Suppressor macrophage treated with lipopolysaccharide for 4 hours (primary cell): ENCODE results near the gene CHRNA7.
"Not testable (repeated sequence)": the region's sequence is repeated elsewhere in the genome, so short reads cannot be mapped to it uniquely, and the experiment has no call there.

Experiments
- DNase-seq: peaks from one replicate; pipeline ENCODE4 v3.0.0-alpha.2; 2020

Gene CHRNA7

DNA sequence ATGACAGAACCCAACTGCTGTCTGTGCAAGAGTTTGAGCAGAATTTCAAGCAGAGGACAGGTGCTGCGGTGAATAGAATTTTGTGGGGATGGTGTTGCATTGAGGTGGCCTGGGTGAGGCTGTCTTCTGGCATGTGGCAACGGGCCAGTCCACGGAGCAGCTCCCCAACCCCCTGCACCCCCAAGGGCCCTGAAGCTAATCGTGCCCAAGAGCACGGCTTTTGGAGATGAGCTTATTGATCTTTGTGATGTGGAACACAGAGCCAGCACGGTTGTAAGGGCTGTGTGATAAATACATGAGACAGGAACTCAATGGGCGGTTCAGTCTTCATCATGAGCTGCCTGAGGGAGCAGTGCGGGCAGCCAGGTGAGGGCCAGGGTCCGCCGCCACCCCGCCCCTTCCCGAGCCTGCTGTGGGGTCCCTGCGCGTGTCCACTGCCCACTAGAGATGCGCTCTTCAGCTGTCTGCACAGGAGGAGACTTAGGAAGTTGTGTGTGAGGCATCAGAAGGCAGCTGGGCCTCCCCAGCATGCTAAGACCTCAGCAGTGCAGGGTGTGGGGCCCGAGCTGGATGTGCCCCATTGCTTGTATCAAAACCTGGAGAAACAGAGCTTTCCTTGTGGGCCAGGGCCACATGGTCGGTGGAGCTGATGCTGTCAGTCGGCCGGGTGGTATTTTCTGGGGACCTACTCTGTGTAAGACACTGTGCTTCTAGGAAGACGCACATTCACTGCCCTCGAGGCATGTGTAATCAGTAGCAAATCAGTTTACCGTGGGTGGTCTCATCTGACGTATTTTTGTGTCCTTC lies 90.5 kb downstream of the CHRNA7 start:
- no peak for DNase-seq

DNA sequence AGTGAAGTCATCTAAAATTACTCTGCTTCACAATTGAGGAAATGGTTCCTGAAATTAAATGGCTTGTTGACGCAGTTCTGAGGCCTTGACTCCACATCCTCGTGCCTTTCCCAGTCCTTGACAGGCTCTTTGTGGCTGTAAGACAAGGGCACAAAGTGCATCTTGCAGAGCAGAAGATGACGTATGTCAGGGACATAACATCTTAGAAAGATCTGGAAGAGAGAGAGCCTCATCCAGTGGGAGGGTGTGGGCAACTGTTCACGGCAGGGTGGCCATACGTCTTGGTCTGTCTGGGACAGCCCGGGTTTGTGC lies 91.0 kb downstream of the CHRNA7 start:
- DNase-seq: no peak

- no peak for DNase-seq
Observed at GRCh38 chr15:32122013-32122412, 91.7 kb downstream of the CHRNA7 start.

DNA sequence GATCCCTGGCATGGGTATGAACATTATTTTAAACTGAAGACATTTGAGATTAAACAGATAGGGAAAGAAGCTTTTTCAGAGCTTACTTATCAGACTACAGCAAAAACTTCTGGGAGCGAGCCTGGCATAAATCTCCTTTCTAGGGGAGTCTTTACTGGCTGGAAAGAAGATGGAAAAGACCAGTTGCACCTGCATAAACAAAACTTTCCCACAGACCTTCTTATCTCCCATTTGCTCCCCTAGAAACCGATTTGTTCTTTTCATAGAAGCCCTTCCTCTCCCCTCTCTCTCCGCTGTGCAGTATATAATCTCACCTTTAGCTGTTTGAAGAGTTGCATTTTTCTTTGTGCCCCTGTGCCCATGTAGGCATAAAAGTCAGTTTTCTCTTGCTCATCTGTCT lies 93.2 kb downstream of the CHRNA7 start:
- no peak for DNase-seq

DNA sequence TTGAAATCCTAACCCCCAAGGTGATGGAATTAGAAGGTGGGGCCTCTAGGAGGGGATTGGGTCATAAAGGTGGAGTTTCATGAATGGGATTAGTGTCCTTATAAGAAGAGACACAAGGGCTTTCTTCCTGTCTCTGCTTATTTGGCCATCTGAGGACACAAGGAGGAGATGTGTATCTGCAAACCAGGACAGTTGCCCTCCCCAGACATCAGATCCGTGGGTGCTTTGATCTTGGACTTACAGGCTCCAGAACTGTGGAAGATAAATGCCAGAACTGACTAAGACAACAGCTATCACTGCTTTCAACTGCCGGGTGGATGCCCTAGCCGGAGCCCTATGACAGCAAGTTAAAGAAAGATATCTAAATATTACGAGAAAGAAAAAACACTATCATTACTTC lies 94.4 kb downstream of the CHRNA7 start:
- no peak for DNase-seq

DNA sequence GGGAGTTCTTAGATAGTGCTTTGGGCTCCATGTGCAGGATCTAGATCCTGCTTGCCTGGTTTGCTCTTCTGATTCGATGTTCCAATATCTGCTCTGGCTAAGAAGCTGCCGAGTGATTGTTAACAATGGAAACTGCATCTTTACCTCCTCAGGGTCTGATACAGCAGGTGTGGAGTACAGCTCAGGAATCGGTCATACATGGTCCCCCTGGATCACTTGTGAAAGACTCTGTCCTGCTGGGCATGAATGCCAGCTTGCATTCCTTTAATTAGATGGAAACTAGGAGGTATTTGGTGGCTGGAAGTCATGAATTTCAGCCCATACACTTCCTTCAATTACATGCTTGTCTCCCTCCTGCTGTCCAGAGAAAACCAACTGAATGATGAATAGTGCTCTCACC lies 95.3 kb downstream of the CHRNA7 start:
- no peak for DNase-seq

- no peak for DNase-seq
Observed at GRCh38 chr15:32129815-32130214, 99.5 kb downstream of the CHRNA7 start.

DNA sequence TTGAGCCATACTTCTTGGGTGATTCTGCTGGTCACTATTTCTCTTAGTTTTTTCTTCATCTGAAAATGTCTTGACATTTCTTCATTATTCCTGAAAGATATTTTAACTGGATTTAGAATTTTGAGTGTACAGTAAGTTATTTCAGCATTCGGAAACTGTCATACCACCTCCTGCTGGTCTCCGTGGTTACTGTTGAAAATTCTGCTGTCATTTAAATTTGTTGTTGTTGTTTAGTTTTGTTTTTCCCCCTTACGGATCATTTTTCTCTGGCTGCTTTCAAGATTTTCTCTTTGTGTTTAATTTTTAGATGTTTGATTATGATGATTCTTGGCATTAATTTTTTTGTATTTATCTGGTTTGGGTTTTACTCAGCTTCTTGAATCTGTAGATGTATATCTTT lies 100.5 kb downstream of the CHRNA7 start:
- no peak for DNase-seq

DNA sequence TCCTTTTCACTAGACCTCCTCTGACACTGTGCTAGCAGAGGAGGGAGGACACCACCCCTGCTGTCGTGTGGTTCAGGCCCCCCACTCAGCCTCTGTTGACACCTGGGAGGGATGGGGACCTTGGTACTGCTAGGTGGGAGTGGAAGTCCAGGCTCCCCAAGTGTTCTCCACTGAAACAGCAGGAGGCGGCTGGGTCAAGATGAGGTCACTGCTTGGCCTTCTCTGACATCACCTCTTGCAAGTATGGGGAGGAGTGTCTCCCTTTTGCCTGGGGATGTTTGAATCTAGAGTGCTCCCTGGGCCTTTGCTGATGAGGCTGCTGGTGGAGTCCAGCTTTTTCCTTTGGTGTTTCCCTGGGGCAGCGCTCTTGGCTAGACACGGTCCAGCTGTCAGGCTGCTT lies 101.5 kb downstream of the CHRNA7 start:
- DNase-seq: no peak

DNA sequence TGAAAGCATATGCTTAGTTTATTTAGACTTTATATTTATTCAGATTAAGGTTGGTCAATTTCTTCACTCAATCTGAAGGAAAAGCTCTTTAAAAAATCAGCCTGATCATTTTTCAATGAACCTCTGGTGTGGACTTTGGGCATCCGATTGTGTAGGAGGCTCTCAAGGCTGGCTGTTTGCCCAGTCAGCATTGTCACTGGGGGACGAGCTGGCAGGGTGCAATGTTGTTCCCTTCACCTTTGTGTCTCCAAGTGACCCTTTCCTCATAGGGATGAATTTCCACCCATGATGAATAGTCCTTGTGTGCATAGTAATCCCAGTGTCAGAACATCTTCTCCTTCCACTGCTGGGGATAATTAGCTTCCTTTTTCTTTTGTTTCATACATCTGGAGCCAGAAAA lies 102.5 kb downstream of the CHRNA7 start:
- no peak for DNase-seq

DNA sequence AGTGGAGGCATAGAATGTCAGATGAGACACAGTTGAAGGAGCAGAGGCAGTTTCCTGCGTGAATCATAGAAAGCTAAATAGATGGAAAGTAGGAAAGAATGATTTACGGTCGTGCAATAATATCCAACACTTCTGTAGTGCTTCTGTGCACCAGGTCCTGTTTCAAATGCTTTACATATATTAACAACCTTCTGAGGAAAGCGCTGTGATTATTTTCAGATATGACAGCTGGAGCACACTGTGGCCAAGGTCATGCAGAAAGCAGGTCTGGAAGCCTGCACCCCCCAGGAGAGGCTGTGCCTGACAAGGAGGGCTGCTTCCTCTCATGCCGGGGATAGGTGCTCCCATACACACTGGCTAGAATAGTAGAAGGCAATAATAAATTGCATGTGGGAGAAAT lies 104.5 kb downstream of the CHRNA7 start:
- DNase-seq: no peak

GRCh38 chr15:32135335-32135734 lies 105.0 kb downstream of the CHRNA7 start:
- no peak for DNase-seq

DNA sequence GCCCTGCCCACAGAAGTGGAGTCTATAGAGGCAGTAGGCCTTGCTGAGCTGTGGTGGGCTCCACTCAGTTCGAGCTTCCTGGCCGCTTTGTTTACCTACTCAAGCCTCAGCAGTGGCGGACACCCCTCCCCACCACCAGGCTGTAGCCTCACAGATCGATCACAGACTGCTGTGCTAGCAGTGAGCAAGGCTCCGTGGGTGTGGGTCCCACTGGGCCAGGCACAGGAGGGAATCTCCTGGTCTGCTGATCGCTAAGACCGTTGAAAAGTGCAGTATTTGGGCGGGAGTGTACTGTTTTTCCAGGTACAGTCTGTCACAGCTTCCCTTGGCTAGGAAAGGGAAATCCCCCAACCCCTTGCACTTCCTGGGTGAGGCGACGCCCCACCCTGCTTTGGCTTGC lies 115.2 kb downstream of the CHRNA7 start:
- DNase-seq: not testable (repeated sequence)

GRCh38 chr15:32148833-32149555 lies 118.7 kb downstream of the CHRNA7 start:
- no peak for DNase-seq

GRCh38 chr15:32152574-32152973 lies 122.3 kb downstream of the CHRNA7 start:
- DNase-seq: no peak

DNA sequence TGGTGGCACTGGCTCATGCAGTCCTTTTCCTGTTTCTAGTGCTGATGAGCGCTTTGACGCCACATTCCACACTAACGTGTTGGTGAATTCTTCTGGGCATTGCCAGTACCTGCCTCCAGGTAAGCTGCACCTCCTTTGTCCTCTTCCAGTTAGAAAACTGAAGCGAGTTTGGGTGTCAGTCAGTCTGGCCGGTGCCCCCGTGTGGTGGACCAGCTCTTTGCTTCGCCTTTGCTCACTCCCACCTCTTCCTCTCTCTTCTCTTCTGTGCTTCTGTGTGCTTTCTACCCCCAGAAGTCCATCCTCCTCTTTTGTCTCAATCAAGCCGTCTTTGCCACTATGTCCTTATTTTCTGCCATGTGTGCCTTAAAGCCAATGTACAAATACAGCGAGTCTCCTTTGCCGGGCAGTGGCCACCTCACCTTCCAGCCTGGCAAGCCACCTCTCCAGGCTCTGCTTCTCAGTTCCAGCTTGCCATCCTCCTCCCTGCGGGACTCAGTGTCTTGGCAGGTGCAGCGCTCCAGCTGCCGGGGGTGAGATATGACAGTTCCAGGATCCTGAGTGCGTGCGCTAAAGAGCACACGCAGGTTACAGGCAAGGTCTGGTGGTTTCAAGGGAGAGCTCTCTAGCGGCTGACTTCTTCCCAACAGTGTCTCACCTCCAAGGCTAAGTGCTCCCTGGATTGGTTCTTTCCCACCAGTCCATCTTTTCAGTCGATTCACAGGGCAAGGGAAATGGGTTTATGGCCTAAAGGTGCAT lies 123.7 kb downstream of the CHRNA7 start:
- DNase-seq: not testable (repeated sequence)

- not testable (repeated sequence) for DNase-seq
Observed at GRCh38 chr15:32162143-32162542, 131.8 kb downstream of the CHRNA7 start.

DNA sequence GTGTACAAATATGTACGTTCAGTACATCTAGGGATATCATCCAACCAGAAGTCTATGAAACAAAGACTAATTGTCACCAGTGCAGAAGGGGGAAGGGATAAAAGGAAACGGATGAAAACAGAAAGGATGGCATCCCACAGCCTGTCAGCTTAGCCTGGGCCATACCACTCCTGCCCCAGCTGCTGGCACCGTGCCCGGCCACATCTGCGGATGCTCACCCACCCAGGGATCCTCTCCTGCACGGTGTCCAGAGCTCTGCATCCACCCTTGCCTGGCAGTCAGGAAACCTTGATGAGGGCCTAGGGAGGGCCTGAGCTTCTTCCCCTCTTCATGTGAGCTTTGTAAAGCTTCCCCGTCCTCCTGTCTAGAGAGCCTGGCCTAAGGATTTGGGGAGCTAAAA lies 133.8 kb downstream of the CHRNA7 start:
- not testable (repeated sequence) for DNase-seq

DNA sequence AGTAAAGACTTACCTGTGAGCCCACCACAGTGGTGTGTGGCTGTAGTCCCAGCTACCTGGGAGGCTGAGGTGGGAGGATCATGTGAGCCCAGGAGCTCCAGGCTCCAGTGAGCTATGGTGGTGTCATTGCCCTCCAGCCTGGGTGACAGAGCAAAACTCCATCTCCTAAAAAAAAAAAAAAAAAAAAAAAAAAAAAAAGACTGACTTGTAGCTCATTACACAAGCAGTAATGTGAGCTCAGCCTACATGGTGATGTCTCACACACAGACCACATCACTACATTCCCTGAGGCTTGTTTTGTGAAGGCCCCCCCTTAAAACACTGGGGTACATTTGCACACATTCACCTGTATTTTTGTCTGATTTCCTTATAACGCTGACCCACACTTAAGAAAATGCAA lies 134.4 kb downstream of the CHRNA7 start:
- DNase-seq: not testable (repeated sequence)

- DNase-seq: not testable (repeated sequence)
Observed at GRCh38 chr15:32165775-32166174, 135.5 kb downstream of the CHRNA7 start.

DNA sequence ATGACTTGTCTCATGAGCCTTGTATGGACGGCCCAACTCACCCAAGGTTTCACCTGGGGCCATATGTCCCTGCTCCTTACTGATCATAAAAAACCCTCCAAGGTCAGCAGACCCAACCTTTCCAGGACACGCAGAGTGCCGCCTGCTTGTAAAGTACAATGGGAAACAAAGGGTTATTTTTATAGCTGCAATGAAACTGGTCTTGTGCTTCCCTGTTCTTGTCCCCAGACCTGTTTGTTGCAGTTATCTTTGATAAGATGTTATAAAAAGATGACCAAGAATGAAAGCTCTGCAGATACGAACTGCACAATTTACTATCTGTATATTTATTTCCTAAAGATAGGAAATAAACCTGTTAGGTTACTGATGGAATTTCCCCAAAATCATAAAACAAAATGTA lies 136.0 kb downstream of the CHRNA7 start:
- not testable (repeated sequence) for DNase-seq

DNA sequence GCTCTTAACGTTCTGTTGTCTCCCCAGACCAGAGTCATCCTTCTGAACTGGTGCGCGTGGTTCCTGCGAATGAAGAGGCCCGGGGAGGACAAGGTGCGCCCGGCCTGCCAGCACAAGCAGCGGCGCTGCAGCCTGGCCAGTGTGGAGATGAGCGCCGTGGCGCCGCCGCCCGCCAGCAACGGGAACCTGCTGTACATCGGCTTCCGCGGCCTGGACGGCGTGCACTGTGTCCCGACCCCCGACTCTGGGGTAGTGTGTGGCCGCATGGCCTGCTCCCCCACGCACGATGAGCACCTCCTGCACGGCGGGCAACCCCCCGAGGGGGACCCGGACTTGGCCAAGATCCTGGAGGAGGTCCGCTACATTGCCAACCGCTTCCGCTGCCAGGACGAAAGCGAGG lies 137.6 kb downstream of the CHRNA7 start:
- not testable (repeated sequence) for DNase-seq

DNA sequence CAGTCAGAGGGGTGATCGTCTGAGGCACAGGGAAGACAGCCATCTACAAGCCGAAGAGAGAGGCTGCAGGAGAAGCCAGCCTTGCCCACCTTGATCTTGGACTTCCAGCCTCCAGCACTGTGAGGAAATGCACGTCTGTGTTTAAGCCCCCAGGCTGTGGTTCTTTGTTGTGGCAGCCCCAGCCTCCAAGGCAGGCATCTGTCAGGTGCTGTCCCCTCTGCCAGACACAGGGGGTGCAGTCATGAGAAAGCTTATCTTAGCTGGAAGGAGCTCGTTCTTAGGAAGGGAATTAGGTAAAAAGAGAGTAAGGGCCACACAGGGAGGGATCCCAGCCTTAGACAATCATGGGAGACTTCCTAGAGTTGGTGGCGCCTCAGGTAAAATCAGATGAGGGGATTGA lies 150.3 kb downstream of the CHRNA7 start:
- not testable (repeated sequence) for DNase-seq

DNA sequence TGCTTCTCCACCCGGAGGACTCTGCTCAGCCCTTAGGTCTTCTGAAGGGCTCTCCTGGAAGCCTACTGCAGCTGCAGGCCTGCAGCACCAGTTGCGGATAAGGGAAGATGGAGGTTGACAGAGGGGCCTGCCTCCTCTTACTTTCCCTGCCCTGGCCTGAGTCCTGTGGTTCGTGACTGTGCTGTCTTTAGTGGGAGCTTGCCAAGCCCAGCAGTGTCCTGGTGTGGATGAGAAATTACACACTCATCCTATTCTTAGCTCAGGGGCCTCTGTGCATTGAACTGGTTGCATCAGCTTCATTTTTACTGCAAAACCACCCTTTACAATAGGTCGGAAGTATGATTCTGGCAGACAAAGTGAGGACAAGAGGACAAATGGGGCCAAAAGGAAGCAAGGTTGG lies 163.5 kb downstream of the CHRNA7 start:
- not testable (repeated sequence) for DNase-seq
